IMR-90 (cell line): ENCODE data around the gene CDK6.

Source experiments
- CEBPB ChIP-seq: IDR thresholded peaks from 2 replicates; pipeline ENCODE4 v1.6.1; 2012; ENCODE audit warnings: low read depth, low read length, improper control_type of control experiment
- CHD1 ChIP-seq: IDR thresholded peaks from 2 replicates; pipeline ENCODE4 v1.6.1; 2012; ENCODE audit warnings: low read depth, low read length, improper control_type of control experiment
- MAFK ChIP-seq: IDR thresholded peaks from 2 replicates; pipeline ENCODE4 v1.6.1; 2012; ENCODE audit warnings: low read depth, low read length, improper control_type of control experiment
- MAZ ChIP-seq: IDR thresholded peaks from 2 replicates; pipeline ENCODE4 v1.6.1; 2012; ENCODE audit warnings: low read depth, mild to moderate bottlenecking, low read length, improper control_type of control experiment, moderate library complexity, borderline replicate concordance
- MXI1 ChIP-seq: IDR thresholded peaks from 2 replicates; pipeline ENCODE4 v1.6.1; 2012; ENCODE audit warnings: low read depth, mild to moderate bottlenecking, low read length, moderate library complexity, borderline replicate concordance
- POLR2A ChIP-seq: IDR thresholded peaks from 2 replicates; pipeline ENCODE4 v1.6.1; 2012; ENCODE audit warnings: mild to moderate bottlenecking, low read depth, low read length
- RAD21 ChIP-seq: IDR thresholded peaks from 2 replicates; pipeline ENCODE4 v1.6.1; 2012; ENCODE audit warnings: low read length, improper control_type of control experiment
- RCOR1 ChIP-seq: IDR thresholded peaks from 2 replicates; pipeline ENCODE4 v1.6.1; 2012; ENCODE audit warnings: mild to moderate bottlenecking, low read length, improper control_type of control experiment; ENCODE audit not compliant: insufficient replicate concordance
- SMC3 ChIP-seq: fragments of 150-350 bp; IDR thresholded peaks from 2 replicates; pipeline ENCODE4 v1.6.1; 2016; ENCODE audit warnings: low read depth, mild to moderate bottlenecking, antibody characterized with exemption, low read length, moderate library complexity
- USF2 ChIP-seq: fragments of 150-350 bp; IDR thresholded peaks from 2 replicates; pipeline ENCODE4 v1.6.1; 2017; ENCODE audit warnings: mild to moderate bottlenecking, antibody characterized with exemption, low read length, low read depth
- TF ChIP-seq, protein P1 (sequence below): conservative IDR thresholded peaks from 2 replicates; pipeline ENCODE4 v1.5.1; 2012; ENCODE audit warnings: mild to moderate bottlenecking, low read depth, low read length, improper control_type of control experiment

DNA sequence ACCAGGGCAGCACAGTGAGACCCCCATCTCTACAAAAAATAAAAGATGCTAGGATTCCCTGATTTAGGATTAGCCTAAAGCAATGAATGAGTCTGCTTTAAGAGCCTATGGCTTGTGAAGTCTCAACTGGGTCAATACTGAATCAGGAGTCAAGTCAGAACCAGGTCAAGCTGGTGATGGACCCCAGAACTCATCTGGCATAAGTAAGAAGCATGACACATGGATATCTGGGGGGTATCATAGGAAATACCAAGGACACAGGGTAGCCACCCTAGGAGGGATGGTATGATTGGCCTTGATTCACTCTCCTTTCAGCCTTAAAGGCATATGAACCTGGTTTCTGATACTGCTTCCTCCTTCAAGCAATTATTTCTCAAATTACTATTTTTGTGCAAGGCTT lies 167.8 kb downstream of the CDK6 start:
- TF ChIP-seq RAD21 (no peak), POLR2A (no peak), MAFK (no peak), SMC3 (no peak), CEBPB (no peak), USF2 (no peak), CHD1 (no peak), RCOR1 (no peak), MXI1 (no peak), MAZ (no peak)
- TF ChIP-seq, protein P1, sequence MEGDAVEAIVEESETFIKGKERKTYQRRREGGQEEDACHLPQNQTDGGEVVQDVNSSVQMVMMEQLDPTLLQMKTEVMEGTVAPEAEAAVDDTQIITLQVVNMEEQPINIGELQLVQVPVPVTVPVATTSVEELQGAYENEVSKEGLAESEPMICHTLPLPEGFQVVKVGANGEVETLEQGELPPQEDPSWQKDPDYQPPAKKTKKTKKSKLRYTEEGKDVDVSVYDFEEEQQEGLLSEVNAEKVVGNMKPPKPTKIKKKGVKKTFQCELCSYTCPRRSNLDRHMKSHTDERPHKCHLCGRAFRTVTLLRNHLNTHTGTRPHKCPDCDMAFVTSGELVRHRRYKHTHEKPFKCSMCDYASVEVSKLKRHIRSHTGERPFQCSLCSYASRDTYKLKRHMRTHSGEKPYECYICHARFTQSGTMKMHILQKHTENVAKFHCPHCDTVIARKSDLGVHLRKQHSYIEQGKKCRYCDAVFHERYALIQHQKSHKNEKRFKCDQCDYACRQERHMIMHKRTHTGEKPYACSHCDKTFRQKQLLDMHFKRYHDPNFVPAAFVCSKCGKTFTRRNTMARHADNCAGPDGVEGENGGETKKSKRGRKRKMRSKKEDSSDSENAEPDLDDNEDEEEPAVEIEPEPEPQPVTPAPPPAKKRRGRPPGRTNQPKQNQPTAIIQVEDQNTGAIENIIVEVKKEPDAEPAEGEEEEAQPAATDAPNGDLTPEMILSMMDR, result no peak
